ENCODE results near the gene CENPM.

CENPM gene

GRCh38 chr22:41892721-41893120 lies 54.2 kb downstream of the CENPM start:
- no peak for ATAC-seq

GRCh38 chr22:41891407-41891806 lies 55.5 kb downstream of the CENPM start:
- no peak for ATAC-seq

Measured in activated CD4-positive, CD25-positive, alpha-beta regulatory T cell treated with anti-CD3 and anti-CD28 coated beads, Interleukin-2, amount 50 U/mL, for 24 hours (primary cell).